ENCODE results near the gene ADIPOR2. TPM values are rescaled to one million over a fixed set of nuclear protein-coding genes. Genes with fewer than 3 reads are reported as not detected.

Gene ADIPOR2
- total RNA-seq, 1 experiment from 2014 or later, result 58.5 TPM

DNA sequence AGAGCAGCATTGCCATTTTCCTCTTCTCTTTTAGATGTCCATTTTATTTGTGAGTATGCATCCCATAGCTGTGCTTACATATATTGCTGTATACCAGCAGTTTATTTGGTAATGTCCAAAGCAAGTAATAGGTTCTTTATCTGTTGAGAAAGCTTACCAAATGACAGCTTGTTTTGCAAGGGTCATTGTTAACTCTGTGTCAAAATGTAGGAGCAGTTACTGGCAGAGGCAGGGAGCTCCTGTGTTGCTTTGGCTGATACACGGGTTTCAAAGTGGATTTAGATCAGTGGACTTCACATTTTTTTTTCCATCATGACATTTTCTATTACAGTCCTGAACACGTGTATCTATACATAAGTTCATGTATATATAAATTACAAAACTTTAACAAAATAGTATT, 91.3 kb downstream of the ADIPOR2 start:
- no TSS peak for BruUV-seq (replicated peaks)
- DNase-seq (ENCODE audit: unreplicated experiment), result no peak
- peaks cover 40% of the 10 kb centered on the region for H3K36me3 Mint-ChIP-seq (ENCODE audit: insufficient read depth, unreplicated experiment)
- H3K27ac Mint-ChIP-seq (ENCODE audit: low read depth, unreplicated experiment), result no peak overlapping the region
- H3K4me3 Mint-ChIP-seq (ENCODE audit: unreplicated experiment), result no peak overlapping the region
- H3K9me3 Mint-ChIP-seq (ENCODE audit: unreplicated experiment), result no peaks in the 10 kb centered on the region
- peaks cover 25% of the 10 kb centered on the region for H3K4me1 Mint-ChIP-seq (ENCODE audit: insufficient read depth, unreplicated experiment)
- no peaks in the 10 kb centered on the region for H3K27me3 Mint-ChIP-seq (ENCODE audit: insufficient read depth, unreplicated experiment)
- TF ChIP-seq CTCF (IDR thresholded peaks at IDR 0.05; ENCODE audit: unreplicated experiment), result no peak
- CTCF ChIA-PET, result interaction anchor here (0.7 to 1.8 kb wide), 3 partner anchors 8 to 148 kb away, joined by 5 to 14 read pairs (median 6); no protein-coding TSS in a partner anchor
- intact Hi-C loops (cut with micrococcal nuclease), result no loop called here
- POLR2A ChIA-PET, result interaction anchor here (1.4 kb wide), 1 partner anchor 92 kb away, joined by 4 read pairs; the partner anchor contains the start of gene ADIPOR2

DNA sequence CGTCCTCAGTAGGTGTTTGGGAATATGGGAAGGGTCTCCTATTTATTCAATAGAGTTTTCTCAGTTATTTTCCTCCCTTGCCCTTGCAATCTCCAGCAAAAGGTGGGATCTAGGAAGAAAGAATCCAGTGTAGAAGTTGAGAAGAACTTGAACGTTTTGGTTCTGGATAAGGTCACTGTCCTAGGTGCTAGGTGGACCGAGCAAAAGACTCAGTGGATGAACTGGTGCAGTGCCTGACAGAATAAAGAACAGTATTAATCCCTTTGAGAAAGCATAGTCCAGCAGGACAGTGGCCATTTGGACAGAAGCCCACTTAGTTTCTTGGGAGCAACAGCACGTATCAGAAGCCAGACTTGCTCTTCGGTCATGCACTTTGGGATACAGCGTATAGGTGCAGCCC, 96.8 kb downstream of the ADIPOR2 start:
- H3K9me3 Mint-ChIP-seq (ENCODE audit: unreplicated experiment), result no peaks in the 10 kb centered on the region
- no peak for TF ChIP-seq CTCF (IDR thresholded peaks at IDR 0.05; ENCODE audit: unreplicated experiment)
- no TSS peak for BruUV-seq (replicated peaks)
- H3K27ac Mint-ChIP-seq (ENCODE audit: low read depth, unreplicated experiment), result no peak overlapping the region
- ChIA-PET POLR2A (no interaction called here), CTCF (interaction anchor here (0.9 to 14.0 kb wide), 3 partner anchors 137 to 153 kb away, joined by 3 to 341 read pairs (median 141); no protein-coding TSS in a partner anchor)
- DNase-seq (ENCODE audit: unreplicated experiment), result no peak
- H3K27me3 Mint-ChIP-seq (ENCODE audit: insufficient read depth, unreplicated experiment), result no peaks in the 10 kb centered on the region
- H3K36me3 Mint-ChIP-seq (ENCODE audit: insufficient read depth, unreplicated experiment), result peaks cover 52% of the 10 kb centered on the region
- intact Hi-C loops (cut with micrococcal nuclease), result no loop called here
- H3K4me1 Mint-ChIP-seq (ENCODE audit: insufficient read depth, unreplicated experiment), result peaks cover 8% of the 10 kb centered on the region
- H3K4me3 Mint-ChIP-seq (ENCODE audit: unreplicated experiment), result no peak overlapping the region

GRCh38 chr12:1790444-1790843, 99.6 kb downstream of the ADIPOR2 start:
- no peak overlapping the region for H3K27ac Mint-ChIP-seq (ENCODE audit: low read depth, unreplicated experiment)
- no peak for TF ChIP-seq CTCF (IDR thresholded peaks at IDR 0.05; ENCODE audit: unreplicated experiment)
- intact Hi-C loops (cut with micrococcal nuclease), result no loop called here
- peaks cover 8% of the 10 kb centered on the region for H3K4me1 Mint-ChIP-seq (ENCODE audit: insufficient read depth, unreplicated experiment)
- no TSS peak for BruUV-seq (replicated peaks)
- ChIA-PET CTCF (interaction anchor here (0.6 to 14.0 kb wide), 29 partner anchors 9 to 1431 kb away, joined by 3 to 341 read pairs (median 7); partner anchors contain the start of gene WNT5B), POLR2A (interaction anchor here (0.5 to 1.3 kb wide), 7 partner anchors 12 to 801 kb away, joined by 3 to 7 read pairs (median 3); no protein-coding TSS in a partner anchor)
- H3K36me3 Mint-ChIP-seq (ENCODE audit: insufficient read depth, unreplicated experiment), result peaks cover 45% of the 10 kb centered on the region
- no peaks in the 10 kb centered on the region for H3K27me3 Mint-ChIP-seq (ENCODE audit: insufficient read depth, unreplicated experiment)
- no peak for DNase-seq (ENCODE audit: unreplicated experiment)
- no peaks in the 10 kb centered on the region for H3K9me3 Mint-ChIP-seq (ENCODE audit: unreplicated experiment)
- no peak overlapping the region for H3K4me3 Mint-ChIP-seq (ENCODE audit: unreplicated experiment)

DNA sequence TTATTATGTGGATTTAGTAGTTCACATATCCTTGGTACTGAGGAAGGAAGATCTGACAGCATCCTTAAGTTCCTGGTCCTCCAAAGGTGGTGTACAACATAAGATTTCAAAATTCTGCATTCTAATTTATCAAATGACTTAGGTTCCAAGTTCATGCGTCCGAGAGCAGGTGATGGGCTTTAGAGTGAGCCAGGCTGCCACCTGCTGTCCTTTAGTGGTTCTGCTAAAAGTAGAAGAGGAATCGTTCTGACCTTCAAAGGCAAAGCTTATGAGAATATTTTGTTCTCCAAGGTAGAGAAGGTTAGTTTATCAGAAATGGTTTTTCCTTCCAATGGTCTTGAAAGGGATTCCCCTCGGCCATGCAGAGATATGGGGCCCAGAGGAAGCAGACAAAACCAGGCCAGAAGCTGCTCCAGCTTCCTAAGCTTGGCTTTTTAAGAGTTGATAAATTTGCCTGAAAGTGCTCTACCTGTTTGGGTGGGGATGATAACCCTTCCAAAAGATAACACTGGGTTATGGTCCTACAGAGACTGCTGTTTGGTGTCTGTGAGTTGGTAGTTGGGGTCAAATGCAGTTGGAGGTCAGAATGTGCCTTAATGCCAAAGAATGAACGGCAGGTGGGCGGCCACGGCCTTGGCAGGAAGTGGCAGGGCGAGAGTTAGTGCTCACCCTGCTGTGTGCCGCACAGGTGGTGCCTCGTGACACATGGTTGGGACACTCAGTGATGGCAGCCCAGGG, 100.4 kb downstream of the ADIPOR2 start:
- ChIA-PET CTCF (interaction anchor here (0.6 to 14.0 kb wide), 39 partner anchors 9 to 681 kb away, joined by 3 to 341 read pairs (median 5); partner anchors contain the start of gene WNT5B), POLR2A (interaction anchor here (0.5 to 1.9 kb wide), 13 partner anchors 13 to 160 kb away, joined by 3 to 8 read pairs (median 3); no protein-coding TSS in a partner anchor)
- no peak overlapping the region for H3K27ac Mint-ChIP-seq (ENCODE audit: low read depth, unreplicated experiment)
- intact Hi-C loops (cut with micrococcal nuclease), result loop anchor here (1.0 kb wide), 3 partner anchors 100 to 157 kb away; partner anchors contain the start of gene ADIPOR2
- H3K36me3 Mint-ChIP-seq (ENCODE audit: insufficient read depth, unreplicated experiment), result peaks cover 36% of the 10 kb centered on the region
- TF ChIP-seq CTCF (IDR thresholded peaks at IDR 0.05; ENCODE audit: unreplicated experiment), result peak; percentile 71
- no peaks in the 10 kb centered on the region for H3K9me3 Mint-ChIP-seq (ENCODE audit: unreplicated experiment)
- BruUV-seq (replicated peaks), result no TSS peak
- H3K4me1 Mint-ChIP-seq (ENCODE audit: insufficient read depth, unreplicated experiment), result peaks cover 14% of the 10 kb centered on the region
- H3K4me3 Mint-ChIP-seq (ENCODE audit: unreplicated experiment), result no peak overlapping the region
- no peaks in the 10 kb centered on the region for H3K27me3 Mint-ChIP-seq (ENCODE audit: insufficient read depth, unreplicated experiment)
- DNase-seq (ENCODE audit: unreplicated experiment), result peak; percentile 74
